Stimulated activated CD8-positive, alpha-beta memory T cell treated with anti-CD3 and anti-CD28 coated beads, Interleukin-12 subunit alpha, Interleukin-12 subunit beta, amount 100 ng/mL, for 24 hours (primary cell): Measurements from ENCODE around the gene LARP1.
"Not testable (repeated sequence)": the region's sequence is repeated elsewhere in the genome, so short reads cannot be mapped to it uniquely, and the experiment has no call there.

Experiments used
- DNase-seq: peaks from one replicate; pipeline ENCODE4 v3.0.0-alpha.2; 2020; ENCODE audit errors: extremely low read depth

LARP1 gene

GRCh38 chr5:154824070-154824469 lies 68.9 kb downstream of the LARP1 start:
- no peak for DNase-seq

GRCh38 chr5:154829181-154829588 lies 74.0 kb downstream of the LARP1 start:
- DNase-seq: no peak

- DNase-seq: no peak
These were observed 74.5 kb downstream of the LARP1 start for GRCh38 chr5:154829589-154830218.

DNA sequence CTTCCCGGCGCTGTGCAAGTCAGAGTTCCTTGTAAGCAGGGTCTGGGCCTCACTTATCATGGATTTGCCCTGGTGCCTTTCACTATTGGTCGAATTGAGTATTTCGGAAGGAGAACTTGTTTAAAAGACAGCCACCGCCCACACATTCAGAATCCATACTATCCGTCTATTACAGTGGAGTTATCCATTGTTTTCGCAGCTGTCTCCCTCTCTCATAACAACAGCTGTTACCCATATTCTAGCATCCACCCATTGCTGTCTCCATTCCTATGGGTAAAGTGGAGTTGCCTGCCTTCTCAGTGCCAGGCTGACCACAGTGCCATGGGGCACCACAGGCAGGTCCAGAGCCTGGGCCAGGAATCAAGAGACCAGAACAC lies 75.0 kb downstream of the LARP1 start:
- DNase-seq: no peak

GRCh38 chr5:154830596-154830995 lies 75.4 kb downstream of the LARP1 start:
- no peak for DNase-seq

- no peak for DNase-seq
These were observed 76.3 kb downstream of the LARP1 start for GRCh38 chr5:154831451-154831850.

GRCh38 chr5:154832804-154833203 lies 77.6 kb downstream of the LARP1 start:
- DNase-seq: not testable (repeated sequence)

DNA sequence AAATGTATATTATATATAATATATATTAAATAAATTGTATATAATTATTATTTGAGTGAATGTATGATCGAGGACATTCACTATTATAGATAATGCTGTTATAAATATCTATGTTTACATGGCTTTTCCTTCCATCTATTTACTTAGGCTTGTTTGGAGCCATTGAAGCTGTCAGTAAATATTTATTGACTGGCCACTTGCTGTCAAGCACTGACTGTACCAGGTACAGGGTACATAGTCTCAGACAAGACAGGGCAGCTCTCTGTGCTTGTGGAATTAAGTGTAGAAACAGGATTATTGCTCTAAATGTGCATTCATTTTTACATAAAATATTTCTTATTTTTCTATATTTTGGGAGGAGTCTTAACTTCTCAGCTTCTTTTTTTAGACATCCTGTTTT lies 78.9 kb downstream of the LARP1 start:
- no peak for DNase-seq

DNA sequence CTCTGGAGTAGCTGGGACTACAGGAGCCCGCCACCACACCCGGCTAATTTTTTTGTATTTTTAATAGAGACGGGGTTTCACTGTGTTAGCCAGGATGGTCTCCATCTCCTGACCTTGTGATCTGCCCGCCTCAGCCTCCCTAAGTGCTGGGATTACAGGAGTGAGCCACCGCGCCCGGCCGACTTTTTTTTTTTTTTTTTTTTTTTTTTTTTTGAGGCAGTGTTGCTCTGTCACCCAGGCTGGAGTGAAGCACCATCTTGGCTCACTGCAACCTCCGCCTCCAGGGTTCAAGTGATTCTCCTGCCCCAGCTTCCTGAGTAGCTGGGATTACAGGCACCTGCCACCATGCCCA lies 80.5 kb downstream of the LARP1 start:
- DNase-seq: not testable (repeated sequence)

- DNase-seq: no peak
These were observed 81.0 kb downstream of the LARP1 start for GRCh38 chr5:154836225-154836624.

- no peak for DNase-seq
These were observed 82.1 kb downstream of the LARP1 start for GRCh38 chr5:154837009-154837901.

GRCh38 chr5:154840435-154841272 lies 85.5 kb downstream of the LARP1 start:
- no peak for DNase-seq

- DNase-seq: no peak
These were observed 86.1 kb downstream of the LARP1 start for GRCh38 chr5:154841273-154841661.

- no peak for DNase-seq
These were observed 87.7 kb downstream of the LARP1 start for GRCh38 chr5:154842689-154843530.

- no peak for DNase-seq
These were observed 89.6 kb downstream of the LARP1 start for GRCh38 chr5:154844809-154845208.

DNA sequence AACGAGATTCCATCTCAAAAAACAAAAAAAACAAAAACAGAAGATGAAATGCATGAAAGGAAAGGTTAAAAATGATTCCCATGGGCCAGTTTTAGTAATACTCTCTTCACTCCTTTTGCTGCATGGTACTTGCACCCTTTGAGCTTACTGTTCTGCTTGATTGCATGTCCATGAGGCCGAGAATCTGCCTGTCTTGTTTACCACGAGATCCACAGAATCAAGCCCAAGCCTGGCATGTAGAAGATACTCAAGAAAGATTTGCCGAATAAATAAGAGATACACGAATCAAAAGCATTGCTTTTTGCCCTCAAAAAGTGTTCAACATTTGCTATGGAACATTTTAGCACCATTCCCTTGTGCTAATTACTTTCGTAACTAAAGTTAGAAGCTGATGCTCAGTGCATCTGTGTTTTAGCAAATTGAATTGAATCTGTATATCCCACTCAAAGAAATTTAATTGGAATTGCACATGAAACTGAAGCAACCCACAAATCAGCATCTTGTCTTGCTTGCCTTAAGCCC lies 94.1 kb downstream of the LARP1 start:
- DNase-seq: no peak

- no peak for DNase-seq
These were observed 94.6 kb downstream of the LARP1 start for GRCh38 chr5:154849791-154850201.

DNA sequence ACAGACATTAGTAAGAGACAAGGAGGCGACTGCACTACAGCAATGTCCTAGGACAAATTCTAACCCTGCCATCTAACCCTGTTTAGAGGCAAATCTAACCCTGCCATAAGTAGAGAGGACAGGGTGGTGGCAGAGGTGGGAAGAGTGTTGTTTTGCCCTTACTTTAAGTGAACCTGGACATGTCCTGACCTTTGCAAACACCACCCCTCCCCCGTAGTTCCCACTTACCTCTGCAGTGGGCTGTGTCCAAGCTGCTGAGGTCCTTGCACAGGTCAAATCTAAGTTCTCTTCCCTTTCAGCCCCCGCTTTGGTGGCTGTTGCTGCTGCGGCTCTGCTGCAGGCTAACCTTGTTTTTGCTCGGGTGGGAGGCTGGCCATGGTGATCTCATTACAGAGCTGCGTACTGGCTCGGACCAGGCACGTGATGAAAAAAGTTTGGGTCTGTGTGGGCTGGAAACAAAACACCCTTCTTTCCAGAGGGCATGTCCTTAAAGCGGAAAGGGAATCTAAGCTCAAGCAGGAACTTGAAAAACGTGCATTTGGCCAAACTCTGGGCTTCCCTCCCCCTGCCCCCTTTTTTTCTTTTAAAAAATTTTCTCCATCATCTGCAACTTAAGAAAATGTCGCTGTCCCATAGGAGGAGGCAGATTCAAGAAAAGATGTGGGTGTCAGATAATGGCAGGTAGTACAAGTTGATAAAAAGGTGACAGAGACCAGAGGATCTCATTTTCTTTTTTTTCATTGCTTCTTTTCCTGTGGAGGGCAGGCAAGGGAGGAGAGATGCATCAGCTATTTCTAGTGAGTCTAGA lies 95.3 kb downstream of the LARP1 start, which contains the start of gene FAXDC2:
Gene FAXDC2, minus strand, starts transcription at position 349 of the 808 bp plus-strand sequence. CDS start 12,425 bp downstream, outside the sequence.
- DNase-seq: no peak

DNA sequence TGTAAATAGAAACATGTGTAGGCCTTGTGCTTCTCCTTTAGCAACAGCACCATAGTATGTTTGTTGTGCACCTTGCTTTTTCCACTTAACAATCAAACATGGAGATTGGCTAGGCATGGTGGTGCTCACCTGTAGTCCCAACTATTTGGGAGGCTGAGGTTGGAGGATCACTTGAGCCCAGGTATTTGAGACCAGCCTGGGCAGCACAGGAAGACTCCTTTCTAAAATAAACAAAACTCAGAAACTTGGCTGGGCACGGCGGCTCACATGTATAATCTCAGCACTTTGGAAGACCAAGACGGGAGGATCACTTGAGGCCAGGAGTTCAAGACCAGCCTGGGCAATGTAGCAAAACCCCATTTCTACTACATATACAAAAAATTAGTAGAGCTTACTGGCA lies 96.2 kb downstream of the LARP1 start:
- DNase-seq: no peak
